ENCODE data around the gene ASIC1. TPM values are rescaled to one million over a fixed set of nuclear protein-coding genes. Genes with fewer than 3 reads are reported as not detected.

ASIC1 gene
- total and polyA plus RNA-seq, 2 of the 13 experiments (the other 11 are each of a cell fraction or from before 2014, with no cell fraction given), result 0.44 to 1.5 TPM

GRCh38 chr12:50078281-50078680 is 20.9 kb downstream of the ASIC1 start (continued):
- TF ChIP-seq IRF1 (CRISPR knock-in tag; IDR thresholded peaks at IDR 0.05; ENCODE audit: low read depth), result no peak

GRCh38 chr12:50079771-50080170 is 22.4 kb downstream of the ASIC1 start:
- WGBS (ENCODE audit: low lambda C conversion rate), result 71% methylated on average over 3 of the region's 5 CpGs
- in situ Hi-C loops (cut with HindIII; ENCODE audit: extremely low pct_ligation_motif_present, low pct_unique_long_range_greater_than_20kb) (no loop called here), intact Hi-C loops (cut with micrococcal nuclease; ENCODE audit: unreplicated experiment) (no loop called here)
- ChIA-PET CTCF (ENCODE audit: low intra/inter-chr PET ratio, low total read pairs) (no interaction called here), POLR2A (no interaction called here)
- Histone ChIP-seq H4K20me1 (ENCODE audit: insufficient read depth, low read length) (no peaks in the 10 kb centered on the region), H3K4me1 (ENCODE audit: insufficient read depth, low read length) (peaks cover 75% of the 10 kb centered on the region), H3K9ac (ENCODE audit: insufficient read depth, low read depth, low read length) (no peak overlapping the region), H2AFZ (ENCODE audit: low read length) (no peak overlapping the region), H3K27ac (ENCODE audit: extremely low read length, insufficient read depth, low read length) (no peak overlapping the region), H3K36me3 (replicated peaks in 1 of 2; ENCODE audit: control insufficient read depth in 1 of 2, insufficient read depth in 2 of 2, low read length in 2 of 2) (no peaks in the 10 kb centered on the region), H3K4me2 (ENCODE audit: low read depth, low read length) (no peak overlapping the region), H3K4me3 (replicated peaks in 1 of 3; ENCODE audit: insufficient read depth in 1 of 3, low read depth in 2 of 3, low read length in 3 of 3) (no peak overlapping the region), H3K27me3 (ENCODE audit: control insufficient read depth in 1 of 2, insufficient read depth in 2 of 2, low read length in 2 of 2) (no peaks in the 10 kb centered on the region), H3K9me3 (ENCODE audit: low read length) (no peaks in the 10 kb centered on the region), H3K79me2 (ENCODE audit: insufficient read depth, low read length) (peaks cover 3% of the 10 kb centered on the region)
- FAIRE-seq, result no peak
- no peak for ATAC-seq
- TF ChIP-seq ESRRA (CRISPR knock-in tag; IDR thresholded peaks at IDR 0.05; ENCODE audit: low read depth) (no peak), ZSCAN12 (CRISPR knock-in tag; IDR thresholded peaks at IDR 0.05) (no peak), ZNF737 (CRISPR knock-in tag; IDR thresholded peaks at IDR 0.05; ENCODE audit: borderline replicate concordance) (no peak), REST (IDR thresholded peaks at IDR 0.05; ENCODE audit: borderline replicate concordance in 1 of 2, low read depth in 1 of 2, low read length in 2 of 2) (peak; percentile 45 to 88), SRSF4 (IDR thresholded peaks at IDR 0.05; ENCODE audit: low read depth, low read length, poor library complexity, severe bottlenecking) (no peak), ZNF546 (CRISPR knock-in tag; conservative IDR thresholded peaks at IDR 0.05) (no peak), TGIF2 (CRISPR knock-in tag; IDR thresholded peaks at IDR 0.05) (no peak), GABPB1 (CRISPR knock-in tag; IDR thresholded peaks at IDR 0.05) (no peak), ZBTB33 (CRISPR knock-in tag; IDR thresholded peaks at IDR 0.05) (peak; percentile 32; the same call in 1 of the 2 replicates), RARA (CRISPR knock-in tag; IDR thresholded peaks at IDR 0.05) (0 out of 2 replicates have a peak, but pooled peaks have one; percentile 23), ZSCAN25 (CRISPR knock-in tag; IDR thresholded peaks at IDR 0.05) (no peak), CHCHD3 (CRISPR knock-in tag; IDR thresholded peaks at IDR 0.05) (no peak), MIER2 (CRISPR knock-in tag; IDR thresholded peaks at IDR 0.05) (peak; percentile 83), ZNF143 (CRISPR knock-in tag; IDR thresholded peaks at IDR 0.05) (no peak)
- no TSS peak for BruUV-seq (replicated peaks)
- DNase-seq (ENCODE audit: low spot score), result no peak

All from HepG2 (cell line).